ENCODE data around the gene DPYSL4.

The DPYSL4 gene

GRCh38 chr10:132253092-132253687 is 66.4 kb downstream of the DPYSL4 start:
- TF ChIP-seq EZH2phosphoT487 (IDR thresholded peaks at IDR 0.05; ENCODE audit: borderline replicate concordance, low read length), result no peak
- TF ChIP-seq CTCF (IDR thresholded peaks at IDR 0.05; ENCODE audit: low read depth, low read length, poor library complexity, severe bottlenecking), result no peak
- Histone ChIP-seq H4K20me1 (ENCODE audit: control insufficient read depth, insufficient read depth, low read depth, low read length) (no peaks in the 10 kb centered on the region), H3K27ac (ENCODE audit: low read depth, low read length) (no peak overlapping the region), H3K4me3 (ENCODE audit: low read length) (no peak overlapping the region), H3K9me2 (replicated peaks; ENCODE audit: control insufficient read depth, low read length) (no peaks in the 10 kb centered on the region), H3K9me3 (ENCODE audit: control insufficient read depth, insufficient read depth, low read length) (no peaks in the 10 kb centered on the region), H3K36me3 (ENCODE audit: control insufficient read depth, low read length) (no peaks in the 10 kb centered on the region), H3F3A (ENCODE audit: control insufficient read depth, insufficient read depth) (no peaks in the 10 kb centered on the region), H3K27me3 (ENCODE audit: control insufficient read depth, low read length) (no peaks in the 10 kb centered on the region), H3K79me2 (ENCODE audit: control insufficient read depth, low read length) (no peaks in the 10 kb centered on the region), H3K4me1 (ENCODE audit: control insufficient read depth, low read length) (0 out of 2 replicates have a peak, but pooled peaks cover 4% of the 10 kb centered on the region), H3K4me2 (ENCODE audit: low read length) (no peak overlapping the region)

GRCh38 chr10:132254841-132255240 is 68.1 kb downstream of the DPYSL4 start:
- TF ChIP-seq EZH2phosphoT487 (IDR thresholded peaks at IDR 0.05; ENCODE audit: borderline replicate concordance, low read length) (no peak), CTCF (IDR thresholded peaks at IDR 0.05; ENCODE audit: low read depth, low read length, poor library complexity, severe bottlenecking) (no peak)
- H3K4me2 ChIP-seq (ENCODE audit: low read length), result no peak overlapping the region
- H3K36me3 ChIP-seq (ENCODE audit: control insufficient read depth, low read length), result no peaks in the 10 kb centered on the region
- H3K27ac ChIP-seq (ENCODE audit: low read depth, low read length), result no peak overlapping the region
- H3K9me3 ChIP-seq (ENCODE audit: control insufficient read depth, insufficient read depth, low read length), result no peaks in the 10 kb centered on the region
- no peaks in the 10 kb centered on the region for H3K79me2 ChIP-seq (ENCODE audit: control insufficient read depth, low read length)
- no peaks in the 10 kb centered on the region for H3K9me2 ChIP-seq (replicated peaks; ENCODE audit: control insufficient read depth, low read length)
- H3K4me3 ChIP-seq (ENCODE audit: low read length), result no peak overlapping the region
- H3K4me1 ChIP-seq (ENCODE audit: control insufficient read depth, low read length), result no peaks in the 10 kb centered on the region
- H3F3A ChIP-seq (ENCODE audit: control insufficient read depth, insufficient read depth), result no peaks in the 10 kb centered on the region
- no peaks in the 10 kb centered on the region for H3K27me3 ChIP-seq (ENCODE audit: control insufficient read depth, low read length)
- no peaks in the 10 kb centered on the region for H4K20me1 ChIP-seq (ENCODE audit: control insufficient read depth, insufficient read depth, low read depth, low read length)
